ENCODE measurements around the gene NREP. TPM values are rescaled to one million over a fixed set of nuclear protein-coding genes. Genes with fewer than 3 reads are reported as not detected.

NREP gene
- total and polyA plus RNA-seq, 10 donors, result 12.9 to 54.5 (median 32.9) TPM

DNA sequence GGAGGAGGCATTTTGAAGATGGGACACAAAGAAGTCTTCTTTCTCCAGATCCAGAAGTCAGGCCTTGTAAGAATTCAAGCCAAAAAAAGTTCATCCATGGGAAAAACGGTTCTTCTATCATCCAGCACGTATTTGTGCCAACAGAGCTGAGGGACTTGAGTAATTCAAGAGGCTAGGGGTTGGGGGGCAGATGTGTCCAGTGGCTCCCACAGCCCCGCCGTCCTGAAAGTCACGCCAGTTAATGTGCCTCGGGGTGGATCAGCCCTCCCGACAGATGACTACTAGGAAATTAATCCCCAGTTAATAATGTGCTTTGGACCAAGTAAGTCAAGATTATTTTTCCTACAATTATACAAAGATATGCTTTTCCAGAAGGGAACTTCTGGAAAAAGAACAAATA, 23.4 kb downstream of the NREP start:
- H3K36me3 ChIP-seq, result peaks cover 0 to 26% (median 0%) of the 10 kb centered on the region in 6 donors
- no peaks in the 10 kb centered on the region for H3K27me3 ChIP-seq (replicated peaks in 1 of 7)
- no peak for TF ChIP-seq POLR2AphosphoS5 (IDR thresholded peaks at IDR 0.05)
- TF ChIP-seq POLR2A (IDR thresholded peaks at IDR 0.05), result no peak
- TF ChIP-seq, protein P1, sequence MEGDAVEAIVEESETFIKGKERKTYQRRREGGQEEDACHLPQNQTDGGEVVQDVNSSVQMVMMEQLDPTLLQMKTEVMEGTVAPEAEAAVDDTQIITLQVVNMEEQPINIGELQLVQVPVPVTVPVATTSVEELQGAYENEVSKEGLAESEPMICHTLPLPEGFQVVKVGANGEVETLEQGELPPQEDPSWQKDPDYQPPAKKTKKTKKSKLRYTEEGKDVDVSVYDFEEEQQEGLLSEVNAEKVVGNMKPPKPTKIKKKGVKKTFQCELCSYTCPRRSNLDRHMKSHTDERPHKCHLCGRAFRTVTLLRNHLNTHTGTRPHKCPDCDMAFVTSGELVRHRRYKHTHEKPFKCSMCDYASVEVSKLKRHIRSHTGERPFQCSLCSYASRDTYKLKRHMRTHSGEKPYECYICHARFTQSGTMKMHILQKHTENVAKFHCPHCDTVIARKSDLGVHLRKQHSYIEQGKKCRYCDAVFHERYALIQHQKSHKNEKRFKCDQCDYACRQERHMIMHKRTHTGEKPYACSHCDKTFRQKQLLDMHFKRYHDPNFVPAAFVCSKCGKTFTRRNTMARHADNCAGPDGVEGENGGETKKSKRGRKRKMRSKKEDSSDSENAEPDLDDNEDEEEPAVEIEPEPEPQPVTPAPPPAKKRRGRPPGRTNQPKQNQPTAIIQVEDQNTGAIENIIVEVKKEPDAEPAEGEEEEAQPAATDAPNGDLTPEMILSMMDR (IDR thresholded peaks at IDR 0.05 in 8 of 11, conservative IDR thresholded peaks at IDR 0.05 in 3 of 11), result no peak
- WGBS, 5 donors, result 83 to 94% (median 91%) methylated on average over 7 of the region's 7 CpGs
- H3K27ac ChIP-seq, result no peak overlapping the region
- DNase-seq, result no peak
- no peak overlapping the region for H3K4me3 ChIP-seq
- intact Hi-C loops (cut with DNase I; ENCODE audit: low total_unique reads), result no loop called here
- peaks cover 0 to 6% (median 0%) of the 10 kb centered on the region in 6 donors for H3K4me1 ChIP-seq
- H3K9me3 ChIP-seq, result no peaks in the 10 kb centered on the region

- peaks cover 0 to 30% (median 0%) of the 10 kb centered on the region in 6 donors for H3K36me3 ChIP-seq
- H3K27me3 ChIP-seq (replicated peaks in 1 of 7), result no peaks in the 10 kb centered on the region
- 93 to 99% (median 95%) methylated on average over 7 of the region's 7 CpGs for WGBS, 5 donors
Observed at GRCh38 chr5:111731638-111732037, 25.4 kb downstream of the NREP start.

DNA sequence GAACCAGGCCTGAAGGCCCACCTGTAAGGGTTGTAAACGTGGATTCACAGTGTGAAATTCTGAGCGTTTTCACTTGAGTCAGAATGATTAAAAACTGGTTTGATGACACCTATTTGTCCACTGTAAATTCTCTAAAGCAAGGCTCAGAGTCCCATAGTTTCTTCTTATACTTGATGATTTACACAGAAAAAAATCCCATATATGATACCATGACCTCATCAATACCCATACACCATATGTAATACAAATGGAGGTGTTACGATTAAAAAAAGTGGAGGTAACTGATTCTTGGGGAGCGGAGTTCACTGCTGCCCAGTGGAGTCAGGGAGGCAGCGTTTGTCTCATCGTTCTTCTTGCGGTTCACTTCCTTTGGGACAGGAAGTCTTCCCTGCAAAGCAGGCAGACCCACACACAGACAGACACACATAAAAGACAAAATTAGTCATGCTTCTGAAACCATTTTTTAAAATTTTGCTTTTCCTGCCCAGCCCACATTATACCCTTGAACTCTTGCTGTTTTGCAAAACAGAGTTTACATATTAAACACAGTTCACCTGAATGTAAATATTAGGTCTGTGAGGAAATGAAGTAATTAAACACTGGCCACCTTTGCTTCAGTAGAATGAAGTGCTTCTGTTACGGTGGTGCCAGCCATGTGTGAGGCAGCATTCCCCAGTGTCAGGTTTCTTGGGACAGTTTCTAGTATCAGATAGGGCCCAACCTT, 26.2 kb downstream of the NREP start:
- Histone ChIP-seq H3K36me3 (peaks cover 0 to 30% (median 0%) of the 10 kb centered on the region in 6 donors), H3K4me3 (no peak overlapping the region), H3K27ac (no peak overlapping the region), H3K4me1 (no peaks in the 10 kb centered on the region), H3K27me3 (replicated peaks in 1 of 7) (no peaks in the 10 kb centered on the region), H3K9me3 (no peaks in the 10 kb centered on the region)
- 70 to 82% (median 75%) methylated on average over 8 of the region's 8 CpGs for WGBS, 5 donors
- TF ChIP-seq POLR2A (IDR thresholded peaks at IDR 0.05), result no peak
- TF ChIP-seq, protein P1 (IDR thresholded peaks at IDR 0.05 in 8 of 11, conservative IDR thresholded peaks at IDR 0.05 in 3 of 11), result no peak
- TF ChIP-seq POLR2AphosphoS5 (IDR thresholded peaks at IDR 0.05), result no peak
- intact Hi-C loops (cut with DNase I; ENCODE audit: low total_unique reads), result no loop called here
- no peak for DNase-seq

More at GRCh38 chr5:111731638-111732037, 25.4 kb downstream of the NREP start:
- no peak overlapping the region for H3K4me3 ChIP-seq
- no peaks in the 10 kb centered on the region for H3K4me1 ChIP-seq
- TF ChIP-seq, protein P1 (IDR thresholded peaks at IDR 0.05 in 8 of 11, conservative IDR thresholded peaks at IDR 0.05 in 3 of 11), result no peak
- TF ChIP-seq POLR2AphosphoS5 (IDR thresholded peaks at IDR 0.05) (no peak), POLR2A (IDR thresholded peaks at IDR 0.05) (no peak)
- H3K9me3 ChIP-seq, result no peaks in the 10 kb centered on the region
- DNase-seq, result no peak
- H3K27ac ChIP-seq, result no peak overlapping the region
- intact Hi-C loops (cut with DNase I; ENCODE audit: low total_unique reads), result no loop called here

DNA sequence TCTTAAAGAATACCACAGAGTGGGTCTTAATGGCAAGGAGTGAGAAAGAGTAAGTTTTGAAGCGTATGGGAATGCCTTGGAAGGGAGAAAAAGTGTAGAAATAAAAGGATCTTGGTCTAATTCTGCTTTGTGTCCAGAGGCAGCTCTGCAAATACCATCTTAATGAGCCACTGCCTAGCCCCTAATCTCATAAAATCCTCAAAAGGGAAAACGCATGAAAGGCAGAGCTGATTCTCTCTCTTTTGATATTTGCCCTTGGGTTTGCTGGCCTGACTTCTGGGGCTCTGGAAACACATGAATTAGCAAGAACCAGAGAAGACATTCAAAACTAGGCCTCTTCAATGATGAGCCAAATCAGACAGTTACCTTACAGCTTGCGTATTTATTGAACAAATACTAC, 28.1 kb downstream of the NREP start:
- DNase-seq, result no peak
- H3K4me1 ChIP-seq, result no peaks in the 10 kb centered on the region
- WGBS, 5 donors, result 88 to 98% (median 94%) methylated on average over 3 of the region's 3 CpGs
- H3K9me3 ChIP-seq, result no peaks in the 10 kb centered on the region
- no peaks in the 10 kb centered on the region for H3K27me3 ChIP-seq (replicated peaks in 1 of 7)
- TF ChIP-seq POLR2A (IDR thresholded peaks at IDR 0.05) (no peak), POLR2AphosphoS5 (IDR thresholded peaks at IDR 0.05) (no peak)
- TF ChIP-seq, protein P1 (IDR thresholded peaks at IDR 0.05 in 8 of 11, conservative IDR thresholded peaks at IDR 0.05 in 3 of 11), result no peak
- H3K27ac ChIP-seq, result no peak overlapping the region
- intact Hi-C loops (cut with DNase I; ENCODE audit: low total_unique reads), result no loop called here
- peaks cover 0 to 26% (median 0%) of the 10 kb centered on the region in 6 donors for H3K36me3 ChIP-seq
- no peak overlapping the region for H3K4me3 ChIP-seq

Measured in spleen (tissue), 11 donors.